Measurements from ENCODE around the gene EPB41L1. TPM values are rescaled to one million over a fixed set of nuclear protein-coding genes. Genes with fewer than 3 reads are reported as not detected.

The EPB41L1 gene
- total RNA-seq, 1 experiment from 2014 or later: 42.1 TPM

DNA sequence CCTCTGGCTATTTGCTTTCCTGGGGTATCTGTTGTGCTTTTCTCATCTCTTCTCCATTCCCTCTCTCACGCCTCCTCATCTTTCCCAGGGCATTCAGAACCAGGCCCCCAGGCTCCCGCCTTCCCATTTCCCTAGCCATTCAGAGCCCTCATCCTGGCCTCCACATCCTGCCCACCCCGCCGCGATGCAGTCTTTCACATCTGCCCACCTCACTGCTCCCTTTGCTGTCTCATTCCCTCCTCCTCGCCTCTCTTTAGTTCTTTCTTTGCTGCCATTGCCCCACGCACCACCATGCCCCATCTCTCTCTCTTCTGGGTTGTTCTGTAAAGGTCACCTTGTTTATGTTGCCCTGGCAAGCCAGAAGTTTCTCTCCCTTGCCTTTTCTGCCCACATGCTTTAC, 71.1 kb downstream of the EPB41L1 start:
- Histone ChIP-seq H3K9me3 (ENCODE audit: control insufficient read depth in 1 of 2, insufficient read depth in 1 of 2, low read depth in 1 of 2, low read length in 2 of 2) (no peaks in the 10 kb centered on the region), H3K27me3 (ENCODE audit: insufficient read depth, low read length) (no peaks in the 10 kb centered on the region), H3K79me2 (ENCODE audit: insufficient read depth, low read length) (no peaks in the 10 kb centered on the region), H3K9me2 (ENCODE audit: insufficient read depth) (no peaks in the 10 kb centered on the region), H2AFZ (ENCODE audit: low read depth, low read length, poor library complexity, severe bottlenecking) (no peak overlapping the region), H3K4me3 (replicated peaks in 1 of 2; ENCODE audit: low read depth in 1 of 2, low read length in 2 of 2) (no peak overlapping the region), H3K4me2 (ENCODE audit: low read length) (no peak overlapping the region), H3K4me1 (ENCODE audit: control insufficient read depth in 1 of 2, insufficient read depth in 2 of 2, low read length in 2 of 2) (no peaks in the 10 kb centered on the region), H4K20me1 (ENCODE audit: insufficient read depth) (no peaks in the 10 kb centered on the region), H3K9ac (ENCODE audit: low read length) (no peak overlapping the region), H3K36me3 (ENCODE audit: control insufficient read depth in 1 of 2, insufficient read depth in 2 of 2, low read length in 2 of 2) (peaks cover 0 to 2% of the 10 kb centered on the region in 2 experiments; a peak in 1 of 4 replicates), H3K27ac (ENCODE audit: low read depth, low read length) (no peak overlapping the region)
- CTCF ChIA-PET: no interaction called here
- ATAC-seq (no peak), DNase-seq (ENCODE audit: low read depth, low spot score) (no peak)
- POLR2A ChIA-PET: no interaction called here
- intact Hi-C loops (cut with micrococcal nuclease): no loop called here
- RAD21 ChIA-PET (ENCODE audit: low non-redundant PET in 1 of 2, low total read pairs in 2 of 2, uncharacterized antibody in 2 of 2, unreplicated experiment in 2 of 2): no interaction called here
- TF ChIP-seq REST (IDR thresholded peaks at IDR 0.05; ENCODE audit: low read depth) (no peak), YY1 (IDR thresholded peaks at IDR 0.05; ENCODE audit: extremely low read depth, insufficient replicate concordance, low read depth, low read length) (no peak), CTCF (IDR thresholded peaks at IDR 0.05 in 2 of 3, conservative IDR thresholded peaks at IDR 0.05 in 1 of 3; ENCODE audit: borderline replicate concordance in 1 of 3, insufficient read depth in 1 of 3, low read depth in 2 of 3, low read length in 2 of 3) (no peak), TCF7L2 (IDR thresholded peaks at IDR 0.05; ENCODE audit: borderline replicate concordance, extremely low read depth, insufficient read depth, insufficient read length) (no peak), ZNF274 (IDR thresholded peaks at IDR 0.05; ENCODE audit: low read depth, low read length) (no peak), ELF1 (IDR thresholded peaks at IDR 0.05; ENCODE audit: borderline replicate concordance, low read depth) (no peak), SRF (IDR thresholded peaks at IDR 0.05; ENCODE audit: low read depth) (no peak), RAD21 (IDR thresholded peaks at IDR 0.05; ENCODE audit: low read depth) (no peak), EZH2 (IDR thresholded peaks at IDR 0.05) (no peak), ZBTB33 (IDR thresholded peaks at IDR 0.05; ENCODE audit: extremely low read depth, insufficient replicate concordance, low read length) (no peak), FOSL1 (IDR thresholded peaks at IDR 0.05; ENCODE audit: low read depth) (no peak), ATF3 (IDR thresholded peaks at IDR 0.05) (no peak), CBX3 (IDR thresholded peaks at IDR 0.05; ENCODE audit: low read depth) (no peak), JUND (IDR thresholded peaks at IDR 0.05) (no peak), POLR2AphosphoS5 (IDR thresholded peaks at IDR 0.05; ENCODE audit: low read depth, low read length) (no peak), MAX (IDR thresholded peaks at IDR 0.05) (no peak)
- BruUV-seq (replicated peaks): no TSS peak
